ENCODE measurements around the gene NOX4.
"Not testable (repeated sequence)": the region's sequence is repeated elsewhere in the genome, so short reads cannot be mapped to it uniquely, and the experiment has no call there.

- TF ChIP-seq ZNF23 (CRISPR knock-in tag; IDR thresholded peaks at IDR 0.05); HMGXB4 (CRISPR knock-in tag; IDR thresholded peaks at IDR 0.05); ZNF41 (CRISPR knock-in tag; conservative IDR thresholded peaks at IDR 0.05); KLF1 (tag; IDR thresholded peaks at IDR 0.05): not testable (repeated sequence)
Measured at GRCh38 chr11:89410666-89411065, 80.5 kb downstream of the NOX4 start.

Measured in K562 (cell line).